Testis (tissue), 3 donors: ENCODE data around the gene UTS2. TPM values are rescaled to one million over a fixed set of nuclear protein-coding genes. Genes with fewer than 3 reads are reported as not detected.
A peak's percentile ranks its signal among the peaks of the same experiment; 100 is the strongest.

Source experiments
- DNase-seq: peaks from one replicate; pipeline ENCODE4 v3.0.0-alpha.2; 2019
- H3K27ac ChIP-seq, 2 donors: fragments of 200-600 bp; sonication (generic); one replicate each; pipeline ENCODE4 v1.5.1; 2019
- H3K27me3 ChIP-seq: fragments of 200-600 bp; sonication (generic); one replicate; pipeline ENCODE4 v1.5.1; 2019
- H3K36me3 ChIP-seq: fragments of 200-600 bp; sonication (generic); one replicate; pipeline ENCODE4 v1.5.1; 2017; ENCODE audit warnings: low read depth; ENCODE audit errors: missing control alignments
- H3K4me1 ChIP-seq: fragments of 200-600 bp; sonication (generic); one replicate; pipeline ENCODE4 v1.5.1; 2019
- H3K4me3 ChIP-seq, 2 donors: fragments of 200-600 bp; sonication (generic); one replicate each; pipeline ENCODE4 v1.5.1; 2017 to 2019
- H3K9me3 ChIP-seq: fragments of 200-600 bp; sonication (generic); one replicate; pipeline ENCODE4 v1.5.1; 2017
- POLR2A ChIP-seq: fragments of 450-650 bp; IDR thresholded peaks from one replicate; pipeline ENCODE4 v1.6.1; 2017; ENCODE audit warnings: antibody characterized with exemption, mild to moderate bottlenecking, moderate library complexity
- WGBS, 2 donors: methylation state at CpG; one replicate each; pipeline ENCODE4 v1.1.5; 2018; 5-methylcytosine and 5-hydroxymethylcytosine counted together
- intact Hi-C: fragments of 100-400 bp; cut with DNase I; formaldehyde crosslinking; loops from one replicate; pipeline ENCODE4 v1.15.1; 2023; ENCODE audit warnings: low total_unique reads
- polyA plus RNA-seq: library from polyadenylated mRNA; stranded (reverse); fragments of 350-450 nt; fragmentation: Illumina TruSeq; extraction: RNeasy Lipid Tissue Mini Kit (QIAGEN cat#74804); gene quantifications from one replicate; pipeline ENCODE4 v1.2.3, GENCODE V29; 2014; ENCODE audit warnings: low read depth, low replicate concordance; ENCODE audit not compliant: insufficient read depth
- total RNA-seq, 2 donors: library from RNA; depleted of rRNA; stranded (reverse); fragments of >200 nt; gene quantifications; one replicate each; pipeline ENCODE4 v1.2.3, GENCODE V29; 2016
- TF ChIP-seq, protein P1 (sequence below), 3 experiments: fragments of 450-650 bp in 2 of 3; fragments of 200-600 bp in 1 of 3; sonication (generic) in 1 of 3; IDR thresholded peaks; one replicate each; pipeline ENCODE4 v1.5.1; 2016 to 2019; ENCODE audit warnings: antibody characterized with exemption in 3 of 3, mild to moderate bottlenecking in 2 of 3, moderate library complexity in 1 of 3

Gene UTS2
- total and polyA plus RNA-seq, 3 donors from 2014 or later, result 1.1 TPM; not detected in 2

DNA sequence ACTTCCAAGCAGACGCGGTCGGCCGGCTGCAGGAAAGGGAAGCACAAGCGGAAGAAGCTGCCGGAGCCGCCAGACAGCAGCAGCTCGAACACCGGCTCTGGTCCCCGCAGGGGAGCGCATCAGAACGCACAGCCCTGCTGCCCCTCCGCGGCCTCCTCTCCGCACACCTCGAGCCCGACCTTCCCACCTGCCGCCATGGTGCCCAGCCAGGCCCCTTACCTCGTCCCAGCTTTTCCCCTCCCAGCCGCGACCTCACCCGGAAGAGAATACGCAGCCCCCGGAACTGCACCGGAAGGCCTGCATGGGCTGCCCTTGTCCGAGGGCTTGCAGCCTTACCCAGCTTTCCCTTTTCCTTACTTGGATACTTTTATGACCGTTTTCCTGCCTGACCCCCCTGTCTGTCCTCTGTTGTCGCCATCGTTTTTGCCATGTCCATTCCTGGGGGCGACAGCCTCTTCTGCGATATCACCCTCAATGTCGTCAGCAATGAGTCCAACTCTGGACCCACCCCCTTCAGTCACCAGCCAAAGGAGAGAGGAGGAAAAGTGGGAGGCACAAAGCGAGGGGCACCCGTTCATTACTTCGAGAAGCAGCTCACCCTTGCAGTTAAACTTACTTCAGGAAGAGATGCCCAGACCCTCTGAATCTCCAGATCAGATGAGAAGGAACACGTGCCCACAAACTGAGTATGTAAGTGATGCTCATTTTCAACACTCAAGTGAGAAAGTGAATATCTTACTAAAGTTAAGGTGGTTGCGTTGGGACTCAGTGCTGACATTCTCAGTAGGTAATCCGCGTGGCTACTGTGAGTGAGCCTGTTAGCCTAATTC, 25.5 kb downstream of the UTS2 start:
- peak overlapping the region; percentile 43 to 48 for H3K4me3 ChIP-seq
- H3K27ac ChIP-seq, result peak overlapping the region in 1 of 2 donors; percentile 47
- no peak for TF ChIP-seq POLR2A
- TF ChIP-seq, protein P1, sequence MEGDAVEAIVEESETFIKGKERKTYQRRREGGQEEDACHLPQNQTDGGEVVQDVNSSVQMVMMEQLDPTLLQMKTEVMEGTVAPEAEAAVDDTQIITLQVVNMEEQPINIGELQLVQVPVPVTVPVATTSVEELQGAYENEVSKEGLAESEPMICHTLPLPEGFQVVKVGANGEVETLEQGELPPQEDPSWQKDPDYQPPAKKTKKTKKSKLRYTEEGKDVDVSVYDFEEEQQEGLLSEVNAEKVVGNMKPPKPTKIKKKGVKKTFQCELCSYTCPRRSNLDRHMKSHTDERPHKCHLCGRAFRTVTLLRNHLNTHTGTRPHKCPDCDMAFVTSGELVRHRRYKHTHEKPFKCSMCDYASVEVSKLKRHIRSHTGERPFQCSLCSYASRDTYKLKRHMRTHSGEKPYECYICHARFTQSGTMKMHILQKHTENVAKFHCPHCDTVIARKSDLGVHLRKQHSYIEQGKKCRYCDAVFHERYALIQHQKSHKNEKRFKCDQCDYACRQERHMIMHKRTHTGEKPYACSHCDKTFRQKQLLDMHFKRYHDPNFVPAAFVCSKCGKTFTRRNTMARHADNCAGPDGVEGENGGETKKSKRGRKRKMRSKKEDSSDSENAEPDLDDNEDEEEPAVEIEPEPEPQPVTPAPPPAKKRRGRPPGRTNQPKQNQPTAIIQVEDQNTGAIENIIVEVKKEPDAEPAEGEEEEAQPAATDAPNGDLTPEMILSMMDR (IDR thresholded peaks at IDR 0.05), result no peak
- intact Hi-C loops, result no loop called here
- no peaks in the 10 kb centered on the region for H3K27me3 ChIP-seq
- peak; percentile 66 for DNase-seq
- H3K4me1 ChIP-seq, result no peaks in the 10 kb centered on the region
- no peaks in the 10 kb centered on the region for H3K36me3 ChIP-seq
- WGBS, 2 donors, result 38 to 66% methylated on average over 39 of the region's 39 CpGs
- no peaks in the 10 kb centered on the region for H3K9me3 ChIP-seq

GRCh38 chr1:7826363-7826762, 26.5 kb downstream of the UTS2 start:
- H3K4me1 ChIP-seq, result no peaks in the 10 kb centered on the region
- H3K9me3 ChIP-seq, result no peaks in the 10 kb centered on the region
- no peak for DNase-seq
- TF ChIP-seq, protein P1 (IDR thresholded peaks at IDR 0.05), result no peak
- TF ChIP-seq POLR2A, result no peak
- H3K27me3 ChIP-seq, result no peaks in the 10 kb centered on the region
- 63 to 70% methylated on average over 7 of the region's 7 CpGs for WGBS, 2 donors
- H3K36me3 ChIP-seq, result no peaks in the 10 kb centered on the region
- no peak overlapping the region for H3K27ac ChIP-seq
- no peak overlapping the region for H3K4me3 ChIP-seq
- intact Hi-C loops, result no loop called here

DNA sequence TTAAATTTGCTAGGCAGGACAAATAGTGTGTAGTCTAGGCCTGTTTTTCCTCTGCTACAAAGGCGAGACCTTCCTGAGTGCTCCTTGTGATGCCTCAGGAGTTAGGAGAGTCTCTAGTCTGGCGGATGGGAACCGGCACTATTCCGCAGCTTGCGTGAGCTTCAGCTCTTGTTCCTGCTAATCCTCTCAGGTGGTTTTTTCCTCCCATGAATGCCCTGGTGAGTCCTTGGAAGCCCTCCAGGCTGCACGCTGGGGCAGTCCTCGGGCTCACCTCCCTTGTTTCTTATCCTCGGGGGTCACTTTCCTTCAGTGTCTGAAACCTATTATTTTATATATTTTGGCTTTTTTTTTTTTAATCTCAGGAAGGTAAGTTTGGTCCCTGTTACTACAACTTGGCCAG, 28.2 kb downstream of the UTS2 start:
- H3K4me3 ChIP-seq, result no peak overlapping the region
- intact Hi-C loops, result no loop called here
- H3K27me3 ChIP-seq, result no peaks in the 10 kb centered on the region
- H3K36me3 ChIP-seq, result no peaks in the 10 kb centered on the region
- WGBS, 2 donors, result 94 to 95% methylated on average over 8 of the region's 8 CpGs
- no peak for DNase-seq
- H3K4me1 ChIP-seq, result no peaks in the 10 kb centered on the region
- no peak overlapping the region for H3K27ac ChIP-seq
- no peaks in the 10 kb centered on the region for H3K9me3 ChIP-seq
- TF ChIP-seq POLR2A, result no peak
- TF ChIP-seq, protein P1 (IDR thresholded peaks at IDR 0.05), result no peak

GRCh38 chr1:7821282-7821681, 31.6 kb downstream of the UTS2 start:
- Histone ChIP-seq H3K36me3 (no peaks in the 10 kb centered on the region), H3K4me3 (no peak overlapping the region), H3K4me1 (no peaks in the 10 kb centered on the region), H3K9me3 (no peaks in the 10 kb centered on the region), H3K27me3 (no peaks in the 10 kb centered on the region), H3K27ac (no peak overlapping the region)
- no peak for DNase-seq
- TF ChIP-seq POLR2A, result no peak
- TF ChIP-seq, protein P1 (IDR thresholded peaks at IDR 0.05), result no peak
- intact Hi-C loops, result no loop called here
- 70 to 89% methylated on average over 3 of the region's 3 CpGs for WGBS, 2 donors
